HepG2 (cell line): ENCODE results near the gene NGEF. TPM values are rescaled to one million over a fixed set of nuclear protein-coding genes. Genes with fewer than 3 reads are reported as not detected.
A peak's percentile ranks its signal among the peaks of the same experiment; 100 is the strongest.

Experiments used
- ATF6 ChIP-seq: sonication (generic); formaldehyde crosslinking; conservative IDR thresholded peaks from 2 replicates; pipeline ENCODE4 v1.4.0; 2020; ENCODE audit warnings: missing genetic modification reagents
- DRAP1 ChIP-seq: IDR thresholded peaks from 2 replicates; pipeline ENCODE4 v1.6.1; 2016; ENCODE audit warnings: missing genetic modification reagents, missing compliant biosample characterization
- KDM5B ChIP-seq: sonication (generic); formaldehyde crosslinking; IDR thresholded peaks from 2 replicates; pipeline ENCODE4 v1.4.0; 2020; ENCODE audit warnings: missing genetic modification reagents, mild to moderate bottlenecking, borderline replicate concordance
- NFAT5 ChIP-seq: sonication (generic); formaldehyde crosslinking; IDR thresholded peaks from 2 replicates; pipeline ENCODE4 v1.4.0; 2020; ENCODE audit warnings: missing genetic modification reagents
- NFYC ChIP-seq: IDR thresholded peaks from 2 replicates; pipeline ENCODE4 v1.6.1; 2016; ENCODE audit warnings: missing genetic modification reagents, missing compliant biosample characterization
- PHF8 ChIP-seq: sonication (generic); formaldehyde crosslinking; IDR thresholded peaks from 2 replicates; pipeline ENCODE4 v1.5.0; 2020; ENCODE audit warnings: missing genetic modification reagents
- PRMT3 ChIP-seq: sonication (generic); formaldehyde crosslinking; IDR thresholded peaks from 2 replicates; pipeline ENCODE4 v1.8.1; 2022; ENCODE audit warnings: low read depth, mild to moderate bottlenecking, moderate library complexity, missing genetic modification reagents, borderline replicate concordance
- TEAD2 ChIP-seq: sonication (generic); formaldehyde crosslinking; IDR thresholded peaks from 2 replicates; pipeline ENCODE4 v1.9.0; 2021; ENCODE audit warnings: missing genetic modification reagents
- ZBTB44 ChIP-seq: sonication (generic); formaldehyde crosslinking; IDR thresholded peaks from 2 replicates; pipeline ENCODE4 v1.4.0; 2020; ENCODE audit warnings: missing genetic modification reagents
- ZEB1 ChIP-seq: IDR thresholded peaks from 2 replicates; pipeline ENCODE4 v1.6.1; 2012; ENCODE audit warnings: mild to moderate bottlenecking, low read depth, inconsistent platforms; ENCODE audit not compliant: insufficient replicate concordance
- ZMAT5 ChIP-seq: sonication (generic); formaldehyde crosslinking; IDR thresholded peaks from 2 replicates; pipeline ENCODE4 v1.5.0; 2020; ENCODE audit warnings: mild to moderate bottlenecking, low read depth, missing genetic modification reagents, borderline replicate concordance
- ZNF17 ChIP-seq: sonication (generic); formaldehyde crosslinking; IDR thresholded peaks from 2 replicates; pipeline ENCODE4 v1.5.0; 2020; ENCODE audit warnings: mild to moderate bottlenecking, missing genetic modification reagents
- ZNF331 ChIP-seq: sonication (generic); formaldehyde crosslinking; IDR thresholded peaks from 2 replicates; pipeline ENCODE4 v1.4.0; 2020; ENCODE audit warnings: missing genetic modification reagents
- ZNF333 ChIP-seq: sonication (generic); formaldehyde crosslinking; IDR thresholded peaks from 2 replicates; pipeline ENCODE4 v1.4.0; 2020; ENCODE audit warnings: mild to moderate bottlenecking, missing genetic modification reagents, borderline replicate concordance
- ZNF362 ChIP-seq: sonication (generic); formaldehyde crosslinking; IDR thresholded peaks from 2 replicates; pipeline ENCODE4 v1.4.0; 2020; ENCODE audit warnings: missing genetic modification reagents, mild to moderate bottlenecking, borderline replicate concordance
- ZNF431 ChIP-seq: sonication (generic); formaldehyde crosslinking; IDR thresholded peaks from 2 replicates; pipeline ENCODE4 v1.9.0; 2022; ENCODE audit warnings: missing genetic modification reagents, low read depth, mild to moderate bottlenecking, borderline replicate concordance
- ZNF570 ChIP-seq: sonication (generic); formaldehyde crosslinking; IDR thresholded peaks from 2 replicates; pipeline ENCODE4 v1.4.0; 2020; ENCODE audit warnings: mild to moderate bottlenecking, missing genetic modification reagents, borderline replicate concordance
- ZNF777 ChIP-seq: sonication (generic); formaldehyde crosslinking; IDR thresholded peaks from 2 replicates; pipeline ENCODE4 v1.4.0; 2020; ENCODE audit warnings: missing genetic modification reagents
- polyA plus RNA-seq, 8 experiments: library from polyadenylated mRNA; depleted of rRNA in 3 of 8; stranded (reverse) in 7 of 8; unstranded in 1 of 8; fragments of >200 nt; fragmentation: Illumina TruSeq in 4 of 8; extraction: Trizol in 4 of 8; gene quantifications; 2 replicates each; pipeline versions ENCODE4 v1.2.1 to v1.2.3, GENCODE V29; 2011 to 2016; ENCODE audit warnings: low read depth in 4 of 8, missing spikeins in 1 of 8, mixed read lengths in 1 of 8; ENCODE audit not compliant: insufficient read depth in 1 of 8
- total RNA-seq, 5 experiments: library from RNA; depleted of rRNA; stranded (reverse); fragments of >200 nt; fragmentation: Illumina TruSeq; extraction: Trizol; gene quantifications; 2 replicates each; pipeline ENCODE4 v1.2.3, GENCODE V29; 2016; ENCODE audit warnings: low read depth in 1 of 5

NGEF gene
- total and polyA plus RNA-seq, 2 of the 13 experiments (the other 11 are each of a cell fraction or from before 2014, with no cell fraction given), result 14.4 to 36.9 TPM

GRCh38 chr2:233013027-233013461 is at the start of gene NGEF (continued):
- TF ChIP-seq ZBTB44 (CRISPR knock-in tag) (0 out of 2 replicates have a peak, but pooled peaks have one; percentile 53), TEAD2 (CRISPR knock-in tag) (no peak), ZNF362 (CRISPR knock-in tag) (peak; percentile 37; the same call in 1 of the 2 replicates), ATF6 (CRISPR knock-in tag) (no peak; the same call in 1 of the 2 replicates), PHF8 (CRISPR knock-in tag) (peak; percentile 76), ZEB1 (peak; percentile 75), ZNF17 (CRISPR knock-in tag) (no peak), ZNF431 (CRISPR knock-in tag) (no peak), KDM5B (peak; percentile 56; the same call in 1 of the 2 replicates), ZNF333 (CRISPR knock-in tag) (0 out of 2 replicates have a peak, but pooled peaks have one; percentile 27), DRAP1 (CRISPR knock-in tag) (peak; percentile 83), ZMAT5 (CRISPR knock-in tag) (no peak), PRMT3 (CRISPR knock-in tag) (no peak), NFAT5 (CRISPR knock-in tag) (no peak; the same call in 1 of the 2 replicates), NFYC (CRISPR knock-in tag) (0 out of 2 replicates have a peak, but pooled peaks have one; percentile 23), ZNF777 (CRISPR knock-in tag) (0 out of 2 replicates have a peak, but pooled peaks have one; percentile 2), ZNF570 (CRISPR knock-in tag) (no peak), ZNF331 (CRISPR knock-in tag) (peak; percentile 91)
